K562 (cell line): Measurements from ENCODE around the gene CD55. TPM values are rescaled to one million over a fixed set of nuclear protein-coding genes. Genes with fewer than 3 reads are reported as not detected.

Experiments
- ATAC-seq: fragments of 200-7000 bp; cut with Tn5 transposase; 3 replicates; pipeline ENCODE4 v1.9.1; 2020; ENCODE audit warnings: moderate library complexity
- BruUV-seq: library from RNA; stranded (reverse); fragments of 400-500 nt; replicated peaks from 2 replicates; lab custom pipeline; 2021; lab: Mats Ljungman, UMichigan
- CTCF ChIA-PET: fragments of 300-600 bp; formaldehyde crosslinking; extraction: SDS; loops from one replicate; lab custom pipeline; 2021; ENCODE audit warnings: low intra/inter-chr PET ratio; lab: Yijun Ruan, JAX
- POLR2A ChIA-PET: fragments of 300-600, 350-650 bp; sonication (Branson Sonifier 250); formaldehyde crosslinking; extraction: SDS; loops from one replicate; lab custom pipeline; 2021; ENCODE audit warnings: antibody characterized with exemption, inconsistent platforms; lab: Yijun Ruan, JAX
- DNase-seq, 4 experiments: peaks; one replicate each; pipeline versions ENCODE4 v3.0.0 to v3.0.0-alpha.2; 2011 to 2018; ENCODE audit warnings: low spot score in 3 of 4, mixed read lengths in 3 of 4; ENCODE audit errors: extremely low read depth in 1 of 4
- FAIRE-seq: peaks from 2 replicates; lab custom pipeline; 2011; peaks lifted over from hg19 to GRCh38; lab: Jason Lieb, UNC
- H2AFZ ChIP-seq: 2 replicates; pipeline ENCODE4 v1.6.0; 2011; ENCODE audit warnings: low read depth, low read length, control low read depth, inconsistent platforms
- H3K27ac ChIP-seq: fragments of 200-600 bp; 3 replicates; pipeline ENCODE4 v1.8.0; 2011; ENCODE audit warnings: low read depth, mild to moderate bottlenecking, control low read depth, inconsistent platforms, low read length, moderate library complexity, mixed read lengths; ENCODE audit errors: extremely low read depth
- H3K27me3 ChIP-seq, 2 experiments: fragments of 300-600 bp in 1 of 2; 2 replicates in 1 of 2; 3 replicates in 1 of 2; pipeline versions ENCODE4 v1.6.0 to v1.8.0; 2011; ENCODE audit warnings: inconsistent platforms in 2 of 2, low read length in 2 of 2, mild to moderate bottlenecking in 1 of 2, mixed read lengths in 1 of 2, moderate library complexity in 1 of 2; ENCODE audit not compliant: control insufficient read depth in 2 of 2, insufficient read depth in 2 of 2
- H3K36me3 ChIP-seq: fragments of 300-600 bp; 3 replicates; pipeline ENCODE4 v1.8.0; 2011; ENCODE audit warnings: mild to moderate bottlenecking, low read length, inconsistent platforms; ENCODE audit not compliant: control insufficient read depth, insufficient read depth
- H3K4me1 ChIP-seq, 2 experiments: fragments of 200-600 bp in 1 of 2; replicated peaks in 1 of 2; 2 replicates in 1 of 2; 3 replicates in 1 of 2; pipeline versions ENCODE4 v1.5.1 to v1.8.0; 2011; ENCODE audit warnings: inconsistent platforms in 2 of 2, low read length in 2 of 2, mild to moderate bottlenecking in 1 of 2, mixed read lengths in 1 of 2, moderate library complexity in 1 of 2; ENCODE audit not compliant: control insufficient read depth in 2 of 2, insufficient read depth in 2 of 2
- H3K4me2 ChIP-seq: 2 replicates; pipeline ENCODE4 v1.6.1; 2011; ENCODE audit warnings: low read length, control low read depth, inconsistent platforms, mixed read lengths; ENCODE audit not compliant: insufficient read depth
- H3K4me3 ChIP-seq: fragments of 200-600 bp; sonication (generic), shearing (Covaris generic); 2 replicates; pipeline ENCODE4 v1.5.1; 2016; ENCODE audit warnings: control low read depth, inconsistent platforms
- H3K79me2 ChIP-seq: fragments of 200-600 bp; 3 replicates; pipeline ENCODE4 v1.8.0; 2011; ENCODE audit warnings: low read length, inconsistent platforms; ENCODE audit not compliant: control insufficient read depth, insufficient read depth
- H3K9ac ChIP-seq, 2 experiments: 2 replicates each; pipeline versions ENCODE4 v1.6.0 to v1.6.1; 2011; ENCODE audit warnings: low read depth in 2 of 2, low read length in 2 of 2, control low read depth in 1 of 2, inconsistent platforms in 1 of 2, mild to moderate bottlenecking in 1 of 2, mixed read lengths in 1 of 2; ENCODE audit not compliant: insufficient read depth in 1 of 2
- H3K9me1 ChIP-seq: one replicate; pipeline ENCODE4 v1.6.0; 2011; ENCODE audit warnings: inconsistent platforms, mild to moderate bottlenecking, low read length, moderate library complexity; ENCODE audit not compliant: control insufficient read depth, insufficient read depth
- H3K9me3 ChIP-seq: replicated peaks from 2 replicates; pipeline ENCODE4 v1.5.1; 2011; ENCODE audit warnings: low read depth, low read length, inconsistent platforms; ENCODE audit not compliant: control insufficient read depth, insufficient read depth
- H4K20me1 ChIP-seq: replicated peaks from 2 replicates; pipeline ENCODE4 v1.6.1; 2011; ENCODE audit warnings: low read length, inconsistent platforms, mixed read lengths; ENCODE audit not compliant: control insufficient read depth, insufficient read depth
- CBFB ChIP-seq: sonication (generic); formaldehyde crosslinking; IDR thresholded peaks from 2 replicates; pipeline ENCODE4 v1.4.0; 2020; ENCODE audit warnings: mild to moderate bottlenecking, missing genetic modification reagents
- PRMT5 ChIP-seq: sonication (generic); formaldehyde crosslinking; IDR thresholded peaks from 2 replicates; pipeline ENCODE4 v1.5.0; 2020; ENCODE audit warnings: missing genetic modification reagents
- RFX1 ChIP-seq: fragments of 450-650 bp; IDR thresholded peaks from 2 replicates; pipeline ENCODE4 v1.6.1; 2016; ENCODE audit warnings: mild to moderate bottlenecking, moderate library complexity
- TGIF2 ChIP-seq: sonication (generic); formaldehyde crosslinking; IDR thresholded peaks from 2 replicates; pipeline ENCODE4 v1.8.1; 2022; ENCODE audit warnings: mild to moderate bottlenecking, missing genetic modification reagents, moderate library complexity
- TRIM24 ChIP-seq, 2 experiments: fragments of 450-650 bp; IDR thresholded peaks; 2 replicates each; pipeline ENCODE4 v1.6.1; 2016
- ZKSCAN8 ChIP-seq: fragments of 200-800 bp; sonication (Bioruptor generic); IDR thresholded peaks from 2 replicates; pipeline ENCODE4 v1.6.1; 2016; ENCODE audit warnings: missing genetic modification characterization, missing compliant biosample characterization
- WGBS: fragments of 100-300 bp; shearing (Covaris generic); methylation state at CpG from one replicate; pipeline ENCODE4 v1.1.6; 2016; ENCODE audit warnings: low coverage, mixed read lengths; ENCODE audit not compliant: insufficient coverage; ENCODE audit errors: missing lambda C conversion rate; 5-methylcytosine and 5-hydroxymethylcytosine counted together
- in situ Hi-C: fragments of 300-500 bp; cut with MboI; formaldehyde crosslinking; loops from 4 replicates; pipeline ENCODE4 v1.15.0; 2018; ENCODE audit warnings: inconsistent platforms, mixed read lengths
- intact Hi-C: fragments of 100-400 bp; cut with micrococcal nuclease; formaldehyde crosslinking; loops from 2 replicates; pipeline ENCODE4 v1.14.2; 2022
- polyA plus RNA-seq, 8 experiments: library from polyadenylated mRNA; depleted of rRNA in 4 of 8; stranded (reverse) in 5 of 8; unstranded in 3 of 8; fragments of >200 nt; fragmentation: Nextera tagmentation in 2 of 8; fragmentation: Illumina TruSeq in 1 of 8; extraction: Ambion mirVana in 2 of 8; extraction: Trizol in 1 of 8; gene quantifications; 2 replicates each; pipeline versions ENCODE4 v1.2.1 to v1.2.3, GENCODE V29; 2011 to 2014; ENCODE audit warnings: inconsistent platforms in 1 of 8, missing spikeins in 1 of 8
- total RNA-seq, 7 experiments: library from RNA; depleted of rRNA in 6 of 7; stranded (reverse); fragments of >200 nt in 6 of 7; fragmentation: Illumina TruSeq in 2 of 7; extraction: Trizol in 2 of 7; gene quantifications; 2 replicates each; pipeline versions ENCODE4 v1.2.1 to v1.2.3, GENCODE V29; 2011 to 2021; ENCODE audit warnings: low replicate concordance in 1 of 7
- TF ChIP-seq, protein P1 (sequence below): fragments of 450-650 bp; conservative IDR thresholded peaks from 2 replicates; pipeline ENCODE4 v1.6.1; 2016; ENCODE audit warnings: missing genetic modification characterization, low read depth, mild to moderate bottlenecking, control low read depth, missing compliant biosample characterization
- TF ChIP-seq, protein P2 (sequence below), 3 experiments: IDR thresholded peaks in 2 of 3; conservative IDR thresholded peaks in 1 of 3; 2 replicates each; pipeline ENCODE4 v1.5.1; 2011 to 2012; ENCODE audit warnings: low read length in 3 of 3, mild to moderate bottlenecking in 3 of 3, control low read depth in 2 of 3, improper control_type of control experiment in 1 of 3, inconsistent platforms in 1 of 3, low read depth in 1 of 3, mixed read lengths in 1 of 3, moderate library complexity in 1 of 3; ENCODE audit not compliant: insufficient read depth in 2 of 3

The CD55 gene
- total and polyA plus RNA-seq, 9 of the 15 experiments (the other 6 are each of a cell fraction or from before 2014, with no cell fraction given): 17.7 to 150 (median 97.0) TPM

DNA sequence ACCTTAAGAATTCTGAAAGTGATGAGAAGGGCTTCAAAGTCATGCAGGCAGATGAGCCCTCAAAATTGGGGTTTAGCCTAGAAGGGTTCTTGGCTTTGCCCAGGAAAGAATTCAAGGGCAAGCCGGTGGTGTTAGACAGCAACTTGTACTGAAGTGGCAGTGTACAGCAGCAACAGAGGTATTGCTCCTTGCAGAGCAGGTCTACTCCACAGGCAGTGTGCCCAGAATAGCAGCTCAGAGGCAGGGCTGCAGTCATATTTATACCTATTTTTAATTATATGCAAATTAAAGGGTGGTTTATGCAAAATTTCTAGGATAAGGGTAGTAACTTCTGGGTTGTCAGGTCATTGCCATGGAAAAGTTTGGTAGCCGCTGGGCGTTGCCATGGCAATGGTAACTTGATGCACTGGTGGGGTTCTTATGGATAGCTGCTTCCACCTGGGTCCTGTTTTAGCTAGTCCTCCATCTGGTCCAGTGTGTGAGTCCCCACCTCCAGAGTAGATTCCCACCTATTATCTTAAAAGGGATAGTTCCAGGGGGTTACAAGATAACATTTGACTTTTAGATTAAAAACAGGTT lies 74.8 kb downstream of the CD55 start:
- no peaks in the 10 kb centered on the region for H3K27me3 ChIP-seq
- no peak for FAIRE-seq
- ATAC-seq: no peak
- no peaks in the 10 kb centered on the region; a peak in 1 of 5 replicates for H3K4me1 ChIP-seq
- no peak overlapping the region for H3K4me3 ChIP-seq
- no peaks in the 10 kb centered on the region for H3K9me1 ChIP-seq
- H2AFZ ChIP-seq: no peak overlapping the region
- intact Hi-C loops: no loop called here
- H3K9ac ChIP-seq: no peak overlapping the region
- H3K4me2 ChIP-seq: no peak overlapping the region
- no peaks in the 10 kb centered on the region for H4K20me1 ChIP-seq
- H3K36me3 ChIP-seq: no peaks in the 10 kb centered on the region
- WGBS: 13% methylated on average over 3 of the region's 3 CpGs
- no peaks in the 10 kb centered on the region for H3K79me2 ChIP-seq
- BruUV-seq: no TSS peak
- ChIA-PET CTCF (no interaction called here), POLR2A (no interaction called here)
- no peak for DNase-seq
- in situ Hi-C loops: no loop called here
- no peaks in the 10 kb centered on the region for H3K9me3 ChIP-seq
- no peak overlapping the region for H3K27ac ChIP-seq
- TF ChIP-seq TRIM24 (IDR thresholded peaks at IDR 0.05) (no peak), RFX1 (peak; percentile 82)
- TF ChIP-seq, protein P1, sequence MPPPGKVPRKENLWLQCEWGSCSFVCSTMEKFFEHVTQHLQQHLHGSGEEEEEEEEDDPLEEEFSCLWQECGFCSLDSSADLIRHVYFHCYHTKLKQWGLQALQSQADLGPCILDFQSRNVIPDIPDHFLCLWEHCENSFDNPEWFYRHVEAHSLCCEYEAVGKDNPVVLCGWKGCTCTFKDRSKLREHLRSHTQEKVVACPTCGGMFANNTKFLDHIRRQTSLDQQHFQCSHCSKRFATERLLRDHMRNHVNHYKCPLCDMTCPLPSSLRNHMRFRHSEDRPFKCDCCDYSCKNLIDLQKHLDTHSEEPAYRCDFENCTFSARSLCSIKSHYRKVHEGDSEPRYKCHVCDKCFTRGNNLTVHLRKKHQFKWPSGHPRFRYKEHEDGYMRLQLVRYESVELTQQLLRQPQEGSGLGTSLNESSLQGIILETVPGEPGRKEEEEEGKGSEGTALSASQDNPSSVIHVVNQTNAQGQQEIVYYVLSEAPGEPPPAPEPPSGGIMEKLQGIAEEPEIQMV (tag): 0 out of 2 replicates have a peak, but pooled peaks have one; percentile 47

DNA sequence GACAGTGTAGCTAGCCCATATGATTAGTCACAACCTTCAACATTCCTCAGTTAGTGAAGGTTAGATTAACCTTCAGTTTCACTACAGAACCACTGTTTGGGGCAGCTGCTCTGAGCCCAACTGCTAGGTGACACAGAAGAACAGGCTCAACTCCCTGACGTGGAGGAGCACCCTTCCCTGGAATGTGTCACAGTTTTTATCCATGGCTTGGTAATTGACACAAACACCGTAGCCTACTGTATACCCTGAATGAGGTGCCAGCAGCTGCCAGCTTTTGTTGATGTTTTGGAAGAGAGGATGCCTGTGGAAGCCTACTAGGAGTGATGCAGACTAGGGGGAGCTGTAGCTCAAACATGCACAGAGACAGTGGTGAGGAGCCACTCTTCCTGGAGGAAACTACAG lies 76.0 kb downstream of the CD55 start:
- in situ Hi-C loops (no loop called here), intact Hi-C loops (no loop called here)
- no peak for FAIRE-seq
- no peaks in the 10 kb centered on the region for H3K36me3 ChIP-seq
- 9% methylated on average over 2 of the region's 2 CpGs for WGBS
- DNase-seq: no peak
- BruUV-seq: no TSS peak
- H3K27me3 ChIP-seq: no peaks in the 10 kb centered on the region
- H3K9ac ChIP-seq: no peak overlapping the region
- H3K4me1 ChIP-seq: no peaks in the 10 kb centered on the region; a peak in 1 of 5 replicates
- H3K9me1 ChIP-seq: no peaks in the 10 kb centered on the region
- ATAC-seq: peak; percentile 63; the same call in 2 of the 3 replicates
- ChIA-PET POLR2A (interaction anchor here (0.6 to 0.7 kb wide), 2 partner anchors 92 to 690 kb away, joined by 3 read pairs; no protein-coding TSS in a partner anchor), CTCF (no interaction called here)
- H3K27ac ChIP-seq: no peak overlapping the region
- no peak overlapping the region for H3K4me3 ChIP-seq
- no peaks in the 10 kb centered on the region for H3K79me2 ChIP-seq
- 0 out of 2 replicates have a peak, but pooled peaks cover 2% of the 10 kb centered on the region for H3K9me3 ChIP-seq
- H3K4me2 ChIP-seq: no peak overlapping the region
- H4K20me1 ChIP-seq: no peaks in the 10 kb centered on the region
- no peak overlapping the region; the same call in 1 of the 2 replicates for H2AFZ ChIP-seq
- TF ChIP-seq ZKSCAN8 (CRISPR knock-in tag) (0 out of 2 replicates have a peak, but pooled peaks have one; percentile 41), TGIF2 (no peak), CBFB (CRISPR knock-in tag) (no peak), PRMT5 (no peak)
- TF ChIP-seq, protein P2, sequence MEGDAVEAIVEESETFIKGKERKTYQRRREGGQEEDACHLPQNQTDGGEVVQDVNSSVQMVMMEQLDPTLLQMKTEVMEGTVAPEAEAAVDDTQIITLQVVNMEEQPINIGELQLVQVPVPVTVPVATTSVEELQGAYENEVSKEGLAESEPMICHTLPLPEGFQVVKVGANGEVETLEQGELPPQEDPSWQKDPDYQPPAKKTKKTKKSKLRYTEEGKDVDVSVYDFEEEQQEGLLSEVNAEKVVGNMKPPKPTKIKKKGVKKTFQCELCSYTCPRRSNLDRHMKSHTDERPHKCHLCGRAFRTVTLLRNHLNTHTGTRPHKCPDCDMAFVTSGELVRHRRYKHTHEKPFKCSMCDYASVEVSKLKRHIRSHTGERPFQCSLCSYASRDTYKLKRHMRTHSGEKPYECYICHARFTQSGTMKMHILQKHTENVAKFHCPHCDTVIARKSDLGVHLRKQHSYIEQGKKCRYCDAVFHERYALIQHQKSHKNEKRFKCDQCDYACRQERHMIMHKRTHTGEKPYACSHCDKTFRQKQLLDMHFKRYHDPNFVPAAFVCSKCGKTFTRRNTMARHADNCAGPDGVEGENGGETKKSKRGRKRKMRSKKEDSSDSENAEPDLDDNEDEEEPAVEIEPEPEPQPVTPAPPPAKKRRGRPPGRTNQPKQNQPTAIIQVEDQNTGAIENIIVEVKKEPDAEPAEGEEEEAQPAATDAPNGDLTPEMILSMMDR (IDR thresholded peaks at IDR 0.05 in 2 of 3, conservative IDR thresholded peaks at IDR 0.05 in 1 of 3; ENCODE audit: insufficient read depth in 2 of 3, low read depth in 1 of 3, low read length in 3 of 3): peak; percentile 17 to 29 (median 18); a peak in 2 of 6 replicates
